ENCODE measurements around the gene NNT.

DNA sequence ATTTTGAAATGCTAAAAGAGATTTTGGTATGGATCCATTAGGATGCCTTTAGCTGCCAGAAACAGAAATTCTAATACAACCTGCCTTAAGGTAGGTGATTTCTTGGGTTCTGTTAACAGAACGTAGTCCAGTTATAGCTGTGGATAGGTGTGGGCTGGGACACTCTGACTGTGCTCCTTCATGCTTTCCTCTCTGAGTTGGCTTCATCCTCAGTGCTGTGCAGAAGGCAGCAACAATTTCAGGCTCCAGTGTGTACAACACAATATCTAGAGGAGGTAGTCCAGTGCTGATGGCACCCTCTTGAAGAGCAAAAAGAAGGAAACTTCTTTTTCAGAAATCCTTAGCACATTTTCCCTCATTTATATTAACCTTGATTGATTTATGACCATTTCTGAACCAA is 34.4 kb downstream of the NNT start:
- TF ChIP-seq, protein P1, sequence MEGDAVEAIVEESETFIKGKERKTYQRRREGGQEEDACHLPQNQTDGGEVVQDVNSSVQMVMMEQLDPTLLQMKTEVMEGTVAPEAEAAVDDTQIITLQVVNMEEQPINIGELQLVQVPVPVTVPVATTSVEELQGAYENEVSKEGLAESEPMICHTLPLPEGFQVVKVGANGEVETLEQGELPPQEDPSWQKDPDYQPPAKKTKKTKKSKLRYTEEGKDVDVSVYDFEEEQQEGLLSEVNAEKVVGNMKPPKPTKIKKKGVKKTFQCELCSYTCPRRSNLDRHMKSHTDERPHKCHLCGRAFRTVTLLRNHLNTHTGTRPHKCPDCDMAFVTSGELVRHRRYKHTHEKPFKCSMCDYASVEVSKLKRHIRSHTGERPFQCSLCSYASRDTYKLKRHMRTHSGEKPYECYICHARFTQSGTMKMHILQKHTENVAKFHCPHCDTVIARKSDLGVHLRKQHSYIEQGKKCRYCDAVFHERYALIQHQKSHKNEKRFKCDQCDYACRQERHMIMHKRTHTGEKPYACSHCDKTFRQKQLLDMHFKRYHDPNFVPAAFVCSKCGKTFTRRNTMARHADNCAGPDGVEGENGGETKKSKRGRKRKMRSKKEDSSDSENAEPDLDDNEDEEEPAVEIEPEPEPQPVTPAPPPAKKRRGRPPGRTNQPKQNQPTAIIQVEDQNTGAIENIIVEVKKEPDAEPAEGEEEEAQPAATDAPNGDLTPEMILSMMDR (IDR thresholded peaks at IDR 0.05): no peak
- no peak for TF ChIP-seq ZFX (IDR thresholded peaks at IDR 0.05; ENCODE audit: borderline replicate concordance)

Data from 22Rv1 (cell line).